Neural cell (in vitro differentiated cells): ENCODE data around the gene GNB3. TPM values are rescaled to one million over a fixed set of nuclear protein-coding genes. Genes with fewer than 3 reads are reported as not detected.

Experiments
- H2AFZ ChIP-seq: fragments of 200-600, 300-800 bp; sonication (generic), shearing (Covaris generic); 2 replicates; pipeline ENCODE4 v1.6.0; 2014; ENCODE audit warnings: low read depth, mild to moderate bottlenecking, antibody characterized with exemption, low read length, moderate library complexity
- H3F3A ChIP-seq: fragments of 200-600 bp; shearing (Covaris generic); 2 replicates; pipeline ENCODE4 v1.6.1; 2016; ENCODE audit warnings: mild to moderate bottlenecking, moderate library complexity, mixed read lengths, antibody characterized with exemption, low read length; ENCODE audit not compliant: insufficient read depth, poor library complexity, severe bottlenecking
- H3K27ac ChIP-seq: fragments of 200-600, 300-800 bp; sonication (generic), shearing (Covaris generic); 2 replicates; pipeline ENCODE4 v1.5.1; 2014; ENCODE audit warnings: mild to moderate bottlenecking, low read length, moderate library complexity
- H3K27me3 ChIP-seq: fragments of 300-800, 200-600 bp; sonication (generic), shearing (Covaris generic); 2 replicates; pipeline ENCODE4 v1.6.0; 2014; ENCODE audit warnings: mild to moderate bottlenecking, low read depth, low read length, moderate library complexity; ENCODE audit not compliant: insufficient read depth
- H3K36me3 ChIP-seq: fragments of 300-800, 200-600 bp; sonication (generic), shearing (Covaris generic); 2 replicates; pipeline ENCODE4 v1.5.1; 2014; ENCODE audit warnings: mild to moderate bottlenecking, antibody characterized with exemption, low read length, moderate library complexity; ENCODE audit not compliant: insufficient read depth
- H3K4me2 ChIP-seq: fragments of 300-800, 200-600 bp; sonication (generic), shearing (Covaris generic); 2 replicates; pipeline ENCODE4 v1.6.0; 2014; ENCODE audit warnings: mild to moderate bottlenecking, low read length
- H3K4me3 ChIP-seq: fragments of 300-800, 200-600 bp; sonication (generic), shearing (Covaris generic); 2 replicates; pipeline ENCODE4 v1.5.1; 2014; ENCODE audit warnings: mild to moderate bottlenecking, low read length, moderate library complexity
- H3K79me2 ChIP-seq: fragments of 200-600 bp; shearing (Covaris generic); replicated peaks from 2 replicates; pipeline ENCODE4 v1.6.0; 2014; ENCODE audit warnings: mild to moderate bottlenecking, low read length, moderate library complexity; ENCODE audit not compliant: insufficient read depth
- H3K9ac ChIP-seq: fragments of 300-800, 200-600 bp; sonication (generic), shearing (Covaris generic); 2 replicates; pipeline ENCODE4 v1.6.1; 2016; ENCODE audit warnings: mild to moderate bottlenecking, low read length, mixed read lengths
- H3K9me2 ChIP-seq: fragments of 200-600 bp; shearing (Covaris generic); 2 replicates; pipeline ENCODE4 v1.6.1; 2016; ENCODE audit warnings: mild to moderate bottlenecking, low read length, mixed read lengths; ENCODE audit not compliant: insufficient read depth
- H3K9me3 ChIP-seq: fragments of 200-600, 300-800 bp; sonication (generic), shearing (Covaris generic); 2 replicates; pipeline ENCODE4 v1.6.1; 2016; ENCODE audit warnings: mild to moderate bottlenecking, mixed run types, low read length, moderate library complexity, mixed read lengths
- H4K20me1 ChIP-seq: fragments of 200-600 bp; shearing (Covaris generic); 2 replicates; pipeline ENCODE4 v1.6.1; 2016; ENCODE audit warnings: mild to moderate bottlenecking, mixed run types; ENCODE audit not compliant: insufficient read depth
- EP300 ChIP-seq: fragments of 450-650 bp; conservative IDR thresholded peaks from 2 replicates; pipeline ENCODE4 v1.6.1; 2014; ENCODE audit warnings: antibody characterized with exemption, mild to moderate bottlenecking, moderate library complexity; ENCODE audit not compliant: poor library complexity, severe bottlenecking
- EZH2 ChIP-seq: fragments of 200-600, 300-800 bp; shearing (Covaris generic), sonication (generic); IDR thresholded peaks from 2 replicates; pipeline ENCODE4 v1.6.1; 2014; ENCODE audit warnings: antibody characterized with exemption, low read length, borderline replicate concordance, mild to moderate bottlenecking; ENCODE audit not compliant: insufficient read depth, poor library complexity, severe bottlenecking
- MXI1 ChIP-seq: fragments of 450-650 bp; conservative IDR thresholded peaks from 2 replicates; pipeline ENCODE4 v1.6.1; 2014; ENCODE audit warnings: antibody characterized with exemption, mild to moderate bottlenecking; ENCODE audit not compliant: poor library complexity, severe bottlenecking
- POLR2AphosphoS5 ChIP-seq: IDR thresholded peaks from 2 replicates; pipeline ENCODE4 v1.6.1; 2012
- RAD21 ChIP-seq: fragments of 450-650 bp; conservative IDR thresholded peaks from 2 replicates; pipeline ENCODE4 v1.6.1; 2014; ENCODE audit warnings: antibody characterized with exemption, mild to moderate bottlenecking, moderate library complexity
- SMC3 ChIP-seq: fragments of 450-650 bp; conservative IDR thresholded peaks from 2 replicates; pipeline ENCODE4 v1.6.1; 2014; ENCODE audit warnings: antibody characterized with exemption, mild to moderate bottlenecking, moderate library complexity; ENCODE audit not compliant: poor library complexity
- TAF1 ChIP-seq: IDR thresholded peaks from 2 replicates; pipeline ENCODE4 v1.6.1; 2012; ENCODE audit warnings: low read depth
- polyA plus RNA-seq: library from polyadenylated mRNA; depleted of rRNA; stranded (reverse); fragments of >200 nt; gene quantifications from 2 replicates; pipeline ENCODE4 v1.2.3, GENCODE V29; 2014
- TF ChIP-seq, protein P1 (sequence below): IDR thresholded peaks from 2 replicates; pipeline ENCODE4 v1.6.1; 2012; ENCODE audit warnings: borderline replicate concordance
- TF ChIP-seq, protein P2 (sequence below): fragments of 450-650 bp; IDR thresholded peaks from 2 replicates; pipeline ENCODE4 v1.5.1; 2014; ENCODE audit warnings: antibody characterized with exemption, mild to moderate bottlenecking, moderate library complexity; ENCODE audit not compliant: poor library complexity, severe bottlenecking

GNB3 gene
- polyA plus RNA-seq, 1 donor from 2014 or later, result 18.8 TPM

DNA sequence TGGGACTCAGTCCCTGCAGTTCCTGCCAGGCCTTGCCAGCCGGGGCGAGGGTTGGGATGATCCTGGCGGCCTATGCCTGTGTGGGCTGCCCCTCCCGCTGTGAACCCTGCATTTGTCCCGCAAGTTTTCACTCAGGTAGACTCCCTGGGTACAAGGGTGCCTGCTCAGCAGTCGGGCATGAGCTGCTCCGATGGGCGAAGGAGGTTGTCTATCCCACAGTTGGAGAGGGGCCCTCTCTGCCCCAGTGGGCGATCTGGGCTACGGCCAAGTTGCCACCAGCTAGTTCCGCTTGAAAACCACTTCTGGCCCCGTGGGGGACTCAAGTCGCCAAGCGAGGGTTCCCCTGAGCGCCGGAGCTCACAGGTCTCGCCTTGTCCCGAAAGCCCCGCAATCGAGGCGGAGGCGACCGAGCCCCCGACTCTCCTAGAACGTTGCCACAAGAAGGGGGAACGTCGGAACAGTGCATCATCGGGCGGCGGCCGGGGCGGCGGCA is 26.2 kb downstream of the GNB3 start:
- Histone ChIP-seq H2AFZ (peak overlapping the region; percentile 10), H3K9ac (peak overlapping the region; percentile 59), H3K27me3 (no peaks in the 10 kb centered on the region)

GRCh38 chr12:6867413-6868210 is 26.9 kb downstream of the GNB3 start, which contains the start of gene TPI1:
Gene TPI1, plus strand, starts transcription at chr12:6867531. Its CDS starts 36 bp downstream, at chr12:6867567.
- H3K79me2 ChIP-seq, result no peaks in the 10 kb centered on the region
- no peaks in the 10 kb centered on the region for H3K36me3 ChIP-seq
- peak within 1 kb of the TSS; percentile 68 for H2AFZ ChIP-seq

More for the DNA sequence above, 26.2 kb downstream of the GNB3 start:
- no peaks in the 10 kb centered on the region for H3K79me2 ChIP-seq
- no peaks in the 10 kb centered on the region for H3K9me2 ChIP-seq
- no peaks in the 10 kb centered on the region for H3K36me3 ChIP-seq
- peak overlapping the region; percentile 32 for H3K27ac ChIP-seq
- peak overlapping the region; percentile 83 for H3K4me3 ChIP-seq
- no peaks in the 10 kb centered on the region for H4K20me1 ChIP-seq
- peaks cover 3% of the 10 kb centered on the region for H3F3A ChIP-seq
- H3K9me3 ChIP-seq, result no peaks in the 10 kb centered on the region
- TF ChIP-seq, protein P1, sequence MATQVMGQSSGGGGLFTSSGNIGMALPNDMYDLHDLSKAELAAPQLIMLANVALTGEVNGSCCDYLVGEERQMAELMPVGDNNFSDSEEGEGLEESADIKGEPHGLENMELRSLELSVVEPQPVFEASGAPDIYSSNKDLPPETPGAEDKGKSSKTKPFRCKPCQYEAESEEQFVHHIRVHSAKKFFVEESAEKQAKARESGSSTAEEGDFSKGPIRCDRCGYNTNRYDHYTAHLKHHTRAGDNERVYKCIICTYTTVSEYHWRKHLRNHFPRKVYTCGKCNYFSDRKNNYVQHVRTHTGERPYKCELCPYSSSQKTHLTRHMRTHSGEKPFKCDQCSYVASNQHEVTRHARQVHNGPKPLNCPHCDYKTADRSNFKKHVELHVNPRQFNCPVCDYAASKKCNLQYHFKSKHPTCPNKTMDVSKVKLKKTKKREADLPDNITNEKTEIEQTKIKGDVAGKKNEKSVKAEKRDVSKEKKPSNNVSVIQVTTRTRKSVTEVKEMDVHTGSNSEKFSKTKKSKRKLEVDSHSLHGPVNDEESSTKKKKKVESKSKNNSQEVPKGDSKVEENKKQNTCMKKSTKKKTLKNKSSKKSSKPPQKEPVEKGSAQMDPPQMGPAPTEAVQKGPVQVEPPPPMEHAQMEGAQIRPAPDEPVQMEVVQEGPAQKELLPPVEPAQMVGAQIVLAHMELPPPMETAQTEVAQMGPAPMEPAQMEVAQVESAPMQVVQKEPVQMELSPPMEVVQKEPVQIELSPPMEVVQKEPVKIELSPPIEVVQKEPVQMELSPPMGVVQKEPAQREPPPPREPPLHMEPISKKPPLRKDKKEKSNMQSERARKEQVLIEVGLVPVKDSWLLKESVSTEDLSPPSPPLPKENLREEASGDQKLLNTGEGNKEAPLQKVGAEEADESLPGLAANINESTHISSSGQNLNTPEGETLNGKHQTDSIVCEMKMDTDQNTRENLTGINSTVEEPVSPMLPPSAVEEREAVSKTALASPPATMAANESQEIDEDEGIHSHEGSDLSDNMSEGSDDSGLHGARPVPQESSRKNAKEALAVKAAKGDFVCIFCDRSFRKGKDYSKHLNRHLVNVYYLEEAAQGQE, result no peak
- TF ChIP-seq TAF1 (no peak), SMC3 (no peak), EZH2 (no peak), POLR2AphosphoS5 (no peak), RAD21 (no peak), MXI1 (no peak), EP300 (no peak)
- TF ChIP-seq, protein P2, sequence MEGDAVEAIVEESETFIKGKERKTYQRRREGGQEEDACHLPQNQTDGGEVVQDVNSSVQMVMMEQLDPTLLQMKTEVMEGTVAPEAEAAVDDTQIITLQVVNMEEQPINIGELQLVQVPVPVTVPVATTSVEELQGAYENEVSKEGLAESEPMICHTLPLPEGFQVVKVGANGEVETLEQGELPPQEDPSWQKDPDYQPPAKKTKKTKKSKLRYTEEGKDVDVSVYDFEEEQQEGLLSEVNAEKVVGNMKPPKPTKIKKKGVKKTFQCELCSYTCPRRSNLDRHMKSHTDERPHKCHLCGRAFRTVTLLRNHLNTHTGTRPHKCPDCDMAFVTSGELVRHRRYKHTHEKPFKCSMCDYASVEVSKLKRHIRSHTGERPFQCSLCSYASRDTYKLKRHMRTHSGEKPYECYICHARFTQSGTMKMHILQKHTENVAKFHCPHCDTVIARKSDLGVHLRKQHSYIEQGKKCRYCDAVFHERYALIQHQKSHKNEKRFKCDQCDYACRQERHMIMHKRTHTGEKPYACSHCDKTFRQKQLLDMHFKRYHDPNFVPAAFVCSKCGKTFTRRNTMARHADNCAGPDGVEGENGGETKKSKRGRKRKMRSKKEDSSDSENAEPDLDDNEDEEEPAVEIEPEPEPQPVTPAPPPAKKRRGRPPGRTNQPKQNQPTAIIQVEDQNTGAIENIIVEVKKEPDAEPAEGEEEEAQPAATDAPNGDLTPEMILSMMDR, result no peak
- H3K4me2 ChIP-seq, result peak overlapping the region; percentile 25

More at GRCh38 chr12:6867413-6868210, 26.9 kb downstream of the GNB3 start, which contains the start of gene TPI1:
- no peaks in the 10 kb centered on the region for H3K9me2 ChIP-seq
- H3F3A ChIP-seq, result peaks cover 3% of the 10 kb centered on the region
- no peaks in the 10 kb centered on the region for H3K9me3 ChIP-seq
- H4K20me1 ChIP-seq, result no peaks in the 10 kb centered on the region
- H3K4me3 ChIP-seq, result peak within 1 kb of the TSS; percentile 83
- H3K27me3 ChIP-seq, result no peaks in the 10 kb centered on the region
- H3K27ac ChIP-seq, result peak within 1 kb of the TSS; percentile 67
- peak within 1 kb of the TSS; percentile 74 for H3K9ac ChIP-seq
- H3K4me2 ChIP-seq, result peak within 1 kb of the TSS; percentile 89
- TF ChIP-seq RAD21, result no peak
- TF ChIP-seq, protein P1, result no peak
- TF ChIP-seq MXI1, result peak; percentile 82
- peak; percentile 71 for TF ChIP-seq POLR2AphosphoS5
- no peak for TF ChIP-seq EP300
